AG04450 (cell line): ENCODE results near the gene CNTNAP4. TPM values are rescaled to one million over a fixed set of nuclear protein-coding genes. Genes with fewer than 3 reads are reported as not detected.

Source experiments
- CTCF ChIA-PET: fragments of 300-600, 350-600 bp; formaldehyde crosslinking; extraction: SDS; loops from one replicate; lab custom pipeline; 2022; ENCODE audit warnings: antibody characterized with exemption, inconsistent platforms; lab: Charles Lee
- POLR2A ChIA-PET: fragments of 350-600 bp; formaldehyde crosslinking; extraction: SDS; loops from one replicate; lab custom pipeline; 2021; ENCODE audit warnings: antibody characterized with exemption, inconsistent platforms; lab: Yijun Ruan, JAX
- DNase-seq: peaks from one replicate; pipeline ENCODE4 v3.0.0-alpha.2; 2011; ENCODE audit warnings: low read depth, low spot score
- H3K27ac ChIP-seq: one replicate; pipeline ENCODE4 v1.5.1; 2012; ENCODE audit warnings: low read depth, low read length, control low read depth
- H3K27me3 ChIP-seq: one replicate; pipeline ENCODE4 v1.6.0; 2012; ENCODE audit warnings: low read length; ENCODE audit not compliant: control insufficient read depth, insufficient read depth
- H3K4me3 ChIP-seq: 2 replicates; pipeline ENCODE4 v1.5.1; 2011; ENCODE audit warnings: mild to moderate bottlenecking, low read depth, low read length, control low read depth
- H3K9me3 ChIP-seq: 2 replicates; pipeline ENCODE4 v1.5.1; 2012; ENCODE audit warnings: low read length; ENCODE audit not compliant: control insufficient read depth, insufficient read depth
- polyA plus RNA-seq: library from polyadenylated mRNA; depleted of rRNA; stranded (reverse); fragments of >200 nt; gene quantifications from 2 replicates; pipeline ENCODE4 v1.2.3, GENCODE V29; 2011
- TF ChIP-seq, protein P1 (sequence below): IDR thresholded peaks from 2 replicates; pipeline ENCODE4 v1.5.1; 2011; ENCODE audit warnings: low read depth, low read length, control low read depth, inconsistent platforms

CNTNAP4 gene
- polyA plus RNA-seq, 1 experiment, result not detected

DNA sequence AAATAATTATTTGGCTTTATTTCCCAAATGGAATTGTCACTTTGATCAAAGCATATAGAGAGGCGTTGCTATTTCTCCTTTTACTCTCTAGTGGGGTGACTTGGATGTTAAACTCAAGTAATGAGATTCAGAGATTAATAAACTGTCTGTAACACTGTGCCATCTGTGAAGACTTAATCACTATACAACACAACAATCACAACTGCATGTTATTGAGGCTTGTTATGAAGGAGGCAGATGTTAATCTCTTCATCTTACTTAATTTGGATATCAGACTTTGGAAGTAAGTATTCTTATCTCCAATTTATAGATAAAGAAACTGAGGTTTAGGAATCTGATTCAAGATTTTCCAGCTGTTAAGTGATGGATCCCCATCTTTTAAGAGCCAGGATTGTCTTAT is 132.5 kb downstream of the CNTNAP4 start:
- TF ChIP-seq, protein P1, sequence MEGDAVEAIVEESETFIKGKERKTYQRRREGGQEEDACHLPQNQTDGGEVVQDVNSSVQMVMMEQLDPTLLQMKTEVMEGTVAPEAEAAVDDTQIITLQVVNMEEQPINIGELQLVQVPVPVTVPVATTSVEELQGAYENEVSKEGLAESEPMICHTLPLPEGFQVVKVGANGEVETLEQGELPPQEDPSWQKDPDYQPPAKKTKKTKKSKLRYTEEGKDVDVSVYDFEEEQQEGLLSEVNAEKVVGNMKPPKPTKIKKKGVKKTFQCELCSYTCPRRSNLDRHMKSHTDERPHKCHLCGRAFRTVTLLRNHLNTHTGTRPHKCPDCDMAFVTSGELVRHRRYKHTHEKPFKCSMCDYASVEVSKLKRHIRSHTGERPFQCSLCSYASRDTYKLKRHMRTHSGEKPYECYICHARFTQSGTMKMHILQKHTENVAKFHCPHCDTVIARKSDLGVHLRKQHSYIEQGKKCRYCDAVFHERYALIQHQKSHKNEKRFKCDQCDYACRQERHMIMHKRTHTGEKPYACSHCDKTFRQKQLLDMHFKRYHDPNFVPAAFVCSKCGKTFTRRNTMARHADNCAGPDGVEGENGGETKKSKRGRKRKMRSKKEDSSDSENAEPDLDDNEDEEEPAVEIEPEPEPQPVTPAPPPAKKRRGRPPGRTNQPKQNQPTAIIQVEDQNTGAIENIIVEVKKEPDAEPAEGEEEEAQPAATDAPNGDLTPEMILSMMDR, result no peak
- DNase-seq, result no peak
- Histone ChIP-seq H3K4me3 (no peak overlapping the region), H3K27ac (no peak overlapping the region), H3K9me3 (no peaks in the 10 kb centered on the region), H3K27me3 (no peaks in the 10 kb centered on the region)
- CTCF ChIA-PET, result no interaction called here
- POLR2A ChIA-PET, result no interaction called here

DNA sequence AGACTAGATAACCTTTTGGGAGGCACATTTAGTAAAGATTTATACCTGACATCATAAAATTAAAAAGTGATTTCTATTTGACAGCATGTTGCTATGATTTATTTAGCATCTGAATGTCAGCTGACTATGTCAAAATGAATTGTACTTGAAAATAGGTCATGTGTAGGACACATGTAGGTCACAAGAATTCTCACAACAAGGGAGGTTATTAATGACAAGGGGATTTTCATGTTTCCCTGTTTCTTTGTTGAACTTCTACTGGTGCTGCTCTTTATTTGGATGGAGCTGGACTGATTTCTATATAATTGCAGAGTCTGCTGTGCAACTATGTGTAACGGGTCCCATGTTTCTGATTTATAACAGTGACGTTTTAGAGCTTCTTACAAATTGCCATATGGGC is 144.4 kb downstream of the CNTNAP4 start:
- ChIA-PET CTCF (no interaction called here), POLR2A (no interaction called here)
- DNase-seq, result no peak
- Histone ChIP-seq H3K27ac (no peak overlapping the region), H3K27me3 (no peaks in the 10 kb centered on the region), H3K9me3 (no peaks in the 10 kb centered on the region), H3K4me3 (no peak overlapping the region)
- TF ChIP-seq, protein P1, result no peak

DNA sequence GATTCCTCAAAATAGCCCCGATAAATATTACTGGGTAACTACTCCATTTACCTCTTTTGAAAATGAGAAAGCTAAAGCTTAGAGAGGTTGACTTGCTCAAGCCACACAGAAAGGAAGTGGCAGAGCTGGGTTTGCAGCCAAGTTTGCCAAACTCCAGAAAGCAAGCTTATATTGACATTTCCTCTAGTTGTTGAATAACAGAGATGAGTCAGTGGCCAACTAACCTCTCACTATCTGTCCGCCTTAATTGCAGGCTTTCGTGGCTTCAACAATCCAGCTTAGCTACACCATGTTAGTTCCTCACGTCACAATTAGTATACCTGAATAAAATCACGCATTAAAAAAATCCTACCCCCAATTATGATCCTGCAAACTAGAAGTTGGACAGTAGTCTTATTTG is 151.7 kb downstream of the CNTNAP4 start:
- TF ChIP-seq, protein P1, result no peak
- H3K9me3 ChIP-seq, result no peaks in the 10 kb centered on the region
- DNase-seq, result no peak
- no peak overlapping the region for H3K27ac ChIP-seq
- CTCF ChIA-PET, result no interaction called here
- H3K4me3 ChIP-seq, result no peak overlapping the region
- no peaks in the 10 kb centered on the region for H3K27me3 ChIP-seq
- POLR2A ChIA-PET, result no interaction called here

DNA sequence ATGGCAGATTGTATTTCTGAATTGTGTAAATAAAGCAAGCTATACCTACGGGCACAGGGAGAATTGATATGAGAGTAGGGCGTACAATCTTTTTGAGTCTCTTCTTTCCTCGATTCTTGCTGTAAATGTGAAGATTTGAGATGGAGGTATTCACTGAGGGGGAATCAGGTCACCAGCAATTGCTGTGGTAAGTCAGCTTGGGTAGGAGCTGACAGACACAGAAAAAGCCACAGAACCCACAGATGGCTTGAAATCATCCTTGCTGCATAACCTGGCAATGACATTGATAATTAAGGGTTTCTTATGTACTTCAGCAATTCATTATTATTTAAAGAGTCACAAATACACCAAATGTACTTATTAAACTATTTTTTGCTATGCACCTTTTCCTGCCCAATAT is 164.2 kb downstream of the CNTNAP4 start:
- TF ChIP-seq, protein P1, result no peak
- Histone ChIP-seq H3K27me3 (no peaks in the 10 kb centered on the region), H3K4me3 (no peak overlapping the region), H3K9me3 (no peaks in the 10 kb centered on the region), H3K27ac (no peak overlapping the region)
- CTCF ChIA-PET, result no interaction called here
- POLR2A ChIA-PET, result no interaction called here
- no peak for DNase-seq

DNA sequence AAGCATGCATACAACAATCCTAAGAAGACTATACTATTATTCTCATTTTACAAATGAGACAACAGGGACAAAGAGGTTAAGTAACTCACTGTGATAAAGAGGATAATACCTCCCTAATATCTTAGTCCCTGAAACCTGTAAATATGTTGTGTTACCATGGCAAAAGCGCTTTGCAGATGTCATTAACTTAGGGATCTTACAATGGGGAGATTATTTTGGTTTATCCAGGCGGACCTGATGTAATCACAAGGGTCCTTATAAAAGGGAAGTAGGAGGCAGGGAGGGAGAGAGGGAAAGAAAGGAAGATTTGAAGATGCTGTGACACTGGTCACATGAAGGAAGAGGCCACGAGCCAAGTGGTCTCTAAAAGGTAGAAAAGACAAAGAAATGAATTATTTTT is 164.7 kb downstream of the CNTNAP4 start:
- CTCF ChIA-PET, result no interaction called here
- no peaks in the 10 kb centered on the region for H3K27me3 ChIP-seq
- DNase-seq, result no peak
- no peak overlapping the region for H3K4me3 ChIP-seq
- H3K27ac ChIP-seq, result no peak overlapping the region
- TF ChIP-seq, protein P1, result no peak
- no peaks in the 10 kb centered on the region for H3K9me3 ChIP-seq
- POLR2A ChIA-PET, result no interaction called here
